ENCODE measurements around the gene MAP7D2. TPM values are rescaled to one million over a fixed set of nuclear protein-coding genes. Genes with fewer than 3 reads are reported as not detected.

Gene MAP7D2
- total and polyA plus RNA-seq, 2 donors from 2014 or later: 0.76 to 3.6 TPM

GRCh38 chrX:19964017-19964710 is 152.5 kb downstream of the MAP7D2 start:
- H3K4me3 ChIP-seq (ENCODE audit: low read length in 3 of 3): no peak overlapping the region
- intact Hi-C loops (cut with DNase I): no loop called here
- peaks cover 4% of the 10 kb centered on the region for H3K27me3 ChIP-seq (ENCODE audit: control insufficient read depth, insufficient read depth, low read length)
- H3K9ac ChIP-seq (ENCODE audit: low read length in 3 of 3): no peak overlapping the region
- no peak overlapping the region for H3K27ac ChIP-seq (ENCODE audit: low read depth in 2 of 2, low read length in 2 of 2)
- TF ChIP-seq CTCF (IDR thresholded peaks at IDR 0.05; ENCODE audit: borderline replicate concordance, extremely low read depth, insufficient read depth): no peak
- no peak for FAIRE-seq
- H3K36me3 ChIP-seq (ENCODE audit: control insufficient read depth in 2 of 3, insufficient read depth in 3 of 3, low read length in 3 of 3): peaks cover 0 to 4% (median 2%) of the 10 kb centered on the region in 3 donors
- no peak for DNase-seq
- H3K4me1 ChIP-seq (ENCODE audit: control insufficient read depth in 2 of 3, insufficient read depth in 2 of 3, low read depth in 1 of 3, low read length in 3 of 3): no peaks in the 10 kb centered on the region
- no peaks in the 10 kb centered on the region for H3K9me3 ChIP-seq (ENCODE audit: control insufficient read depth in 2 of 3, insufficient read depth in 1 of 3, low read length in 3 of 3)

- H3K27ac ChIP-seq (ENCODE audit: low read depth in 2 of 2, low read length in 2 of 2): no peak overlapping the region
- intact Hi-C loops (cut with DNase I): no loop called here
- no peaks in the 10 kb centered on the region for H3K36me3 ChIP-seq (ENCODE audit: control insufficient read depth in 2 of 3, insufficient read depth in 3 of 3, low read length in 3 of 3)
- H3K9me3 ChIP-seq (ENCODE audit: control insufficient read depth in 2 of 3, insufficient read depth in 1 of 3, low read length in 3 of 3): no peaks in the 10 kb centered on the region
- no peak overlapping the region for H3K4me3 ChIP-seq (ENCODE audit: low read length in 3 of 3)
- no peaks in the 10 kb centered on the region for H3K4me1 ChIP-seq (ENCODE audit: control insufficient read depth in 2 of 3, insufficient read depth in 2 of 3, low read depth in 1 of 3, low read length in 3 of 3)
- peak in 1 of 5 donors; percentile 1 for DNase-seq
- H3K27me3 ChIP-seq (ENCODE audit: control insufficient read depth, insufficient read depth, low read length): peaks cover 5% of the 10 kb centered on the region
- no peak overlapping the region for H3K9ac ChIP-seq (ENCODE audit: low read length in 3 of 3)
- FAIRE-seq: peak; percentile 11
- TF ChIP-seq CTCF (IDR thresholded peaks at IDR 0.05; ENCODE audit: borderline replicate concordance, extremely low read depth, insufficient read depth): no peak
Measured at GRCh38 chrX:19960913-19961312, 155.8 kb downstream of the MAP7D2 start.

GRCh38 chrX:19958552-19959486 is 157.9 kb downstream of the MAP7D2 start:
- peaks cover 3% of the 10 kb centered on the region for H3K27me3 ChIP-seq (ENCODE audit: control insufficient read depth, insufficient read depth, low read length)
- no peak for FAIRE-seq

More at GRCh38 chrX:19958552-19959486, 157.9 kb downstream of the MAP7D2 start:
- no peak for DNase-seq
- Histone ChIP-seq H3K27ac (ENCODE audit: low read depth in 2 of 2, low read length in 2 of 2) (no peak overlapping the region), H3K9ac (ENCODE audit: low read length in 3 of 3) (no peak overlapping the region), H3K36me3 (ENCODE audit: control insufficient read depth in 2 of 3, insufficient read depth in 3 of 3, low read length in 3 of 3) (no peaks in the 10 kb centered on the region), H3K4me3 (ENCODE audit: low read length in 3 of 3) (no peak overlapping the region), H3K9me3 (ENCODE audit: control insufficient read depth in 2 of 3, insufficient read depth in 1 of 3, low read length in 3 of 3) (no peaks in the 10 kb centered on the region), H3K4me1 (ENCODE audit: control insufficient read depth in 2 of 3, insufficient read depth in 2 of 3, low read depth in 1 of 3, low read length in 3 of 3) (peaks cover 0 to 5% (median 0%) of the 10 kb centered on the region in 3 donors)
- TF ChIP-seq CTCF (IDR thresholded peaks at IDR 0.05; ENCODE audit: borderline replicate concordance, extremely low read depth, insufficient read depth): no peak
- intact Hi-C loops (cut with DNase I): no loop called here

Data from kidney (tissue), 14 donors.